GM13977 (cell line): ENCODE measurements around the gene CCNY.
A peak's percentile ranks its signal among the peaks of the same experiment; 100 is the strongest.

ENCODE experiments used
- DNase-seq: peaks from one replicate; pipeline ENCODE4 v3.0.0; 2012; ENCODE audit warnings: low spot score
- CTCF ChIP-seq: IDR thresholded peaks from 2 replicates; pipeline ENCODE4 v1.5.1; 2012; ENCODE audit warnings: mild to moderate bottlenecking, control low read depth; ENCODE audit not compliant: insufficient read depth; ENCODE audit errors: extremely low read depth, missing control alignments
- in situ Hi-C: fragments of 300-500 bp; cut with MboI; formaldehyde crosslinking; loops from one replicate; pipeline ENCODE4 v1.12.0; 2022; ENCODE audit warnings: low sequenced_read_pairs, low pct_unique_long_range_greater_than_20kb, mixed read lengths, inconsistent platforms; ENCODE audit not compliant: unreplicated experiment

Gene CCNY

DNA sequence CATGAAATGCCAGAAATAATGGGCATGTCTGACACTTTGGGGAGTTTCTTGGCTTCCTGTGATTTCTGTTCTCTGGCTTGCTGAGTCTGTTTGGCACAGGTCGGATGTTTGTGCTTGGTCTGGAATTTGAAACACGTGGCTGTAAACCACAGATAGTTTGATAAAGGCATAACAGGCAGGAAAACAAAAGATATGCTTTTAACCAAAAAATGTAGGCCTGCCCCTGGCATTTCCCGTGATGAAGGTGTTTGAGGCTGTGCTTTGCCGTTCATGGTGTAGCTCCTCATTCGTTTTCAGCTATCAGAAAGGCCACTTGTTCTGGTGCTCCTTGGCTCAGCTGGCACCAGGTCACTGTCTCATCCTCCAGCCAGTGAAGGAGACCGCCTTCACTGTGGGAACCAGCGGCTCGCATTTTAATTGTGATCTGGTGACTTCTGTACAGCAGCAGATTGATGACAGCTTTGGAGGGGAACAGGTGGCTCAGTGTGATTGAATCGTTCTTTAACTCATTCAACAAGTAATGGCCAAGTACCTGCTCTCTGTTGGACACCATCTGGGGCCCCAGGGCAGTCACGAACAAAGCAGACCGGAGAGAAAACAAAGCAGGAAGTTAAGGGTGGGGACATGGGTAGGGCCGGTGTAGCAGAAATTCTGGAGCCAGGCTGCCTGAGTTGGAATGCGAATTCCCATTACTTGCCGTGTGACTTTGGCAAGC, 111.5 kb downstream of the CCNY start:
- no peak for DNase-seq
- in situ Hi-C loops, result no loop called here
- no peak for TF ChIP-seq CTCF

DNA sequence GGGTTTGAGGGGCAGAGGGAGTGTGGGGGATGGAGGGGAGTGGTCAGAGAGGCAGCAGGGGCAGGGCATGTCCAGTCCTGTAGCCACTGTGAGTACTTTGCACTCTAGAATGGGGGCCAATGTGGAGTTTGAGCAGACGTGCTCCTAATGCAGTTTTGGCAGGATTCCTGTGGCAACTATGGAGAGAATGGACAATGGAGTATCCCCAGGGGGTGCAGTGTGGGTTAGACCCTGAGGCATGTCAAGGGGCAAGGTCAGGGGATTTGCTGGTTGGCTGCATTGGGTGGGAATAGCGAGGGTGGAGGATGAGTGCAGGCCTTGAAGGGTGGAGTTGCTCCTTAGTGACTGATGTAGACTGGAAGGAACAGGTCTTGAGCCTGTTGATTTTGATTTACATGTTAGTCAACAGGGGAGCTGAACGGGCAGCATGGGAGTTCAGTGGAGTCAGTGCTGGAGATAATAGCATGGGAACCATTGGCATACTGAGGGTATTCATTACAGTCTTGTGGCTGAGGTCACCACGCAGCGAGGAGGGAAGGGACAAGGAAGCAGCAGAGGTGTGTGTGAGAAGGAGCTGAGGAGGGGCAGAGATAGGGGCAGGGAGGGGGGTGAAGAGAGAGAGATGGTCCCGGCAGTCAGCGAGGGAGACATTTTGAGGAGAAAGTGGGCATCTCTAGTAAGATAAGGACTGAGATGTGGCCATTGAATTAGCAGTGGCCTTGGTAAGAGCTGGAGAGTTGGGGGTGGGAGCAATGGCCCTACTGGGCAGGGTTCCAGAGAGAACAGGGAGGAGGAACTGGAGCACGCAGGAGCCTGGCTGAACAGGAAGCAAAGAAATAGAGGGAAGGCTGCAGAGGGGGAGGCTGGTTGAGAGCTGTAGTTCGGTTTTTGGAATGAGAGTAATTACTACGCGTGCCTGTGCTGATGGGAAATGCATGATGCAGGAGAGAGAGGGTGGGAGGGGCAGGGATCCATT, 112.7 kb downstream of the CCNY start:
- no peak for TF ChIP-seq CTCF
- DNase-seq, result no peak
- in situ Hi-C loops, result no loop called here

DNA sequence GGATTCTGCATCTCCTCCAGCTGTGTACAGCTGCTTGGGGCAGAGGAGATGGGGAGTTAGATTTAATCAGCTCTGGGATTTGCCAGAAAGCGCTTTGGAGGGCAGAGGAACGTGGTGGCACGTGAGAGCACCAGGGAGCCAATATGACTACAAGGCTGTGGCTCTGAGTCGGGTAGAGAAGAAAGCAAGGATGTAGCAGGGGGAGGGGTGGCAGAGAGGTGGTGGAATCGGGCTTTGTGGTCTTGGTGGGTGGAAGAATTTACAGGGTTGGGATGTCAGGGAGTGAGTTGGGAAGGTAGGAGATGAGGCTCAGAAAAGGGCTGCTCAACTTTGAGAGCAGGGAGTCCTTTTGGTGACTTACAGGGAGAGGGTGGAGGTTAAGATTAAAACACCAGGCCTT, 113.6 kb downstream of the CCNY start:
- DNase-seq, result no peak
- in situ Hi-C loops, result no loop called here
- no peak for TF ChIP-seq CTCF

DNA sequence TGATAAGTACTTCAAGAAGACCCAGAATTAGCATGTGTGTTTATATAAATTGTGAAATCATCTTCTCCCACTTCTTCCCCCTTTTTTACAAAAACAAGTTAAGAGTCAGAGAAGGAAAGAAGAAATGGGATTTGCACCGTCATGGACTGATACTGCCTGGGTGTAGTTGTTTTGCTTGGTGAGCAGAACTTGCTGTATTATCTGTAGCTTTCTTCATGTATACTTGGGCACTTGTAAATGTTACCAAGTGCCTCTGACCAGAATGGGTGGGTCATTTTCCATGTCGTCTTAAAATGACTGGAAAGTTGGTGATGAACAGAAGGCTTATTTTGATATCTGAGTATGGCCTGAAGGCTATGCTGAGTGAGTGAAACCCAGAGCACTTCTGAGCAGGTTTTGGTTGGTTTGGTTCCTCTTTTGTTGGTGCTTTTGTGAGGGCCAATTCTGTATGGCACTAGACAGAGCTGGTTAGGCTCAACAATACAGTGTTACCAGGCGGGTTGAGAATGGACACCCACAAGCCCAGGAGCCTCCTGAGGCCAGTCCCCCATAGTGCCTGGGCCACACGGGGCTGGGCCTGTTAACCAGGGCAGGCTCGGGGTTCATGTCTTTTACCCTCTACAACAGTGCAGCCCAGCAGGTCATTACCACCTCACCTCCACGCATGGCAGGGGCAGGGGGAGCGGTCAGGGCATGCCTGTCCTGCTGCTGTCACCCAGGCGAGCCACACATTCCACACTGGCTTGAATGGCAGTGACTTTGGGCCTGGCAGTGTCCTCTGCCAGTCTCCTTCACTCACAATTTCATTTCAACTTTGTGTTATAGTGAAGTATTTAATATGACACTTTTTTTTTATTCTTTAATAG, 115.1 kb downstream of the CCNY start:
- no peak for TF ChIP-seq CTCF
- in situ Hi-C loops, result no loop called here
- peak; percentile 73 for DNase-seq

DNA sequence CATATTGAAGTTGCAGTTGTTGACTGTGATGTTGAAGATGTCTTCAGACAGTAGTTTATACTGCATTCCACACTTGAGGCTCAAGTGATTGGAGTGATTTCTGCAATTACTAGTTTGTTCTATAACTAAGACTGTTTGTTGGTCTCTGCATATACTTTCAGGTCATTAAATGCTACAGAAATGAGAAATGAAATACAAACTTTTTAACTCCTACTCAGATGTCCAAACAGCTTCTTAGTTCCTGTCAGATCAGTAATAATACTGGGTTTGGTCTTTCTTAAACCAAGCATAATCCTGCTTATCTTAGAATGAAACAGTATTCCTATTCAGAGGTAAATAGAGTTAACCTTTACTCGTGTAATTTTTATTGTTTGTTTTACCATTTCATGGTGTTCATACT, 115.9 kb downstream of the CCNY start:
- no peak for TF ChIP-seq CTCF
- in situ Hi-C loops, result no loop called here
- DNase-seq, result no peak

GRCh38 chr10:35452847-35453246, 116.5 kb downstream of the CCNY start:
- DNase-seq, result no peak
- in situ Hi-C loops, result no loop called here
- TF ChIP-seq CTCF, result no peak
